Naive thymus-derived CD4-positive, alpha-beta T cell (primary cell): ENCODE results near the gene TAC4. TPM values are rescaled to one million over a fixed set of nuclear protein-coding genes. Genes with fewer than 3 reads are reported as not detected.

Experiments
- ATAC-seq: fragments of 150-1000 bp; cut with Tn5 transposase; 2 replicates; pipeline ENCODE4 v1.10.0; 2021; ENCODE audit warnings: mild to moderate bottlenecking, moderate library complexity
- CTCF ChIA-PET: fragments of 350-600 bp; sonication (Branson Sonifier 250); formaldehyde crosslinking; loops from one replicate; lab custom pipeline; 2021; ENCODE audit warnings: antibody characterized with exemption; lab: Charles Lee
- POLR2A ChIA-PET: fragments of 350-600 bp; sonication (Branson Sonifier 250); formaldehyde crosslinking; loops from one replicate; lab custom pipeline; 2021; ENCODE audit warnings: antibody characterized with exemption, inconsistent platforms; lab: Charles Lee
- DNase-seq, 9 donors: peaks; one replicate each; pipeline versions ENCODE4 v3.0.0 to v3.0.0-alpha.2; 2020 to 2022; ENCODE audit warnings: mixed read lengths in 1 of 9
- H3K27ac ChIP-seq: one replicate; pipeline ENCODE4 v1.7.0; 2013; ENCODE audit warnings: mild to moderate bottlenecking, low read depth, low read length, moderate library complexity
- H3K27me3 ChIP-seq, 2 donors: one replicate each; pipeline ENCODE4 v1.7.0; 2013; ENCODE audit warnings: low read length in 2 of 2, mild to moderate bottlenecking in 2 of 2, moderate library complexity in 2 of 2; ENCODE audit not compliant: control insufficient read depth in 2 of 2, insufficient read depth in 2 of 2
- H3K36me3 ChIP-seq, 3 experiments: 1 replicate in 2 of 3; 2 replicates in 1 of 3; pipeline ENCODE4 v1.7.0; 2013; ENCODE audit warnings: low read length in 3 of 3, mild to moderate bottlenecking in 3 of 3, moderate library complexity in 1 of 3; ENCODE audit not compliant: insufficient read depth in 3 of 3, control insufficient read depth in 2 of 3
- H3K4me1 ChIP-seq, 2 donors: one replicate each; pipeline ENCODE4 v1.7.0; 2013; ENCODE audit warnings: low read length in 2 of 2, mild to moderate bottlenecking in 2 of 2, moderate library complexity in 1 of 2; ENCODE audit not compliant: control insufficient read depth in 2 of 2, insufficient read depth in 2 of 2
- H3K4me3 ChIP-seq: 2 replicates; pipeline ENCODE4 v1.7.0; 2013; ENCODE audit warnings: mild to moderate bottlenecking, low read length
- H3K9me3 ChIP-seq, 3 experiments: 1 replicate in 2 of 3; 2 replicates in 1 of 3; pipeline ENCODE4 v1.7.0; 2013; ENCODE audit warnings: low read length in 3 of 3; ENCODE audit not compliant: control insufficient read depth in 2 of 3
- H3K27ac Mint-ChIP-seq, 9 donors: one replicate each; pipeline ENCODE4 v1.8.0; 2020 to 2022; ENCODE audit warnings: mixed read lengths in 9 of 9, mild to moderate bottlenecking in 8 of 9, moderate library complexity in 5 of 9, inconsistent platforms in 2 of 9
- H3K27me3 Mint-ChIP-seq, 5 donors: one replicate each; pipeline ENCODE4 v1.8.0; 2021 to 2022; ENCODE audit warnings: mixed read lengths in 5 of 5, mild to moderate bottlenecking in 1 of 5
- H3K36me3 Mint-ChIP-seq, 5 donors: one replicate each; pipeline ENCODE4 v1.8.0; 2020 to 2022; ENCODE audit warnings: mixed read lengths in 5 of 5, mild to moderate bottlenecking in 3 of 5, inconsistent platforms in 1 of 5
- H3K4me1 Mint-ChIP-seq, 7 donors: one replicate each; pipeline ENCODE4 v1.8.0; 2020 to 2022; ENCODE audit warnings: mixed read lengths in 7 of 7, mild to moderate bottlenecking in 3 of 7, inconsistent platforms in 1 of 7
- H3K4me3 Mint-ChIP-seq, 10 donors: one replicate each; pipeline ENCODE4 v1.8.0; 2020 to 2022; ENCODE audit warnings: mild to moderate bottlenecking in 10 of 10, mixed read lengths in 10 of 10, moderate library complexity in 6 of 10, inconsistent platforms in 2 of 10
- H3K9me3 Mint-ChIP-seq, 11 donors: one replicate each; pipeline ENCODE4 v1.8.0; 2020 to 2022; ENCODE audit warnings: mixed read lengths in 11 of 11, mild to moderate bottlenecking in 4 of 11, inconsistent platforms in 1 of 11, moderate library complexity in 1 of 11
- intact Hi-C, 2 donors: fragments of 100-400 bp; cut with micrococcal nuclease; formaldehyde crosslinking; loops; one replicate each; pipeline ENCODE4 v1.15.1; 2023
- polyA plus RNA-seq, 2 donors: library from polyadenylated mRNA; unstranded; fragments of 300-500 nt; fragmentation: Illumina TruSeq; gene quantifications; one replicate each; pipeline ENCODE4 v1.2.3, GENCODE V29; 2021
- total RNA-seq, 6 experiments: library from RNA in 5 of 6; stranded (reverse) in 5 of 6; gene quantifications; 1 replicate in 5 of 6; 2 replicates in 1 of 6; pipeline ENCODE4 v1.2.3 and lab custom pipeline; 2021 to 2026

The TAC4 gene
- total and polyA plus RNA-seq, 7 experiments from 2014 or later = not detected

DNA sequence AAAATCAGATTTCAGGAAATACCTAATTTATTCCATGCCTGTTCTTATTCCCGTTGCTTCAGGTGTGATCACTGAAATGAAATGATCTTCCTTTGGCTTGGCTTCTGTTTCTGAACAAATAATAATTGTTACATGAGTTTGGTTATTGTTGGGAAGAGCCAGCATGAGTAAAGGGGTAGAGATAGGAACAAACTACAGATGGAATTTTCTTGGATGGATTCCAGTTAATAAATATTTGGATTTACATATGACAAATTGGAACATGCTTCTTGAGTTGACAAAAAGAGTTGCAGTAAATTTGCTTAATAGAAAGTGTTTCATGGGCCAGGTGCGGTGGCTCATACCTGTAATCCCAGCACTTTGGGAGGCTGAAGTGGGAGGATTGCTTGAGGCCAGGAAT is 28.2 kb downstream of the TAC4 start:
- no peaks in the 10 kb centered on the region for H3K27me3 Mint-ChIP-seq
- H3K4me1 Mint-ChIP-seq = peaks cover 34 to 81% (median 73%) of the 10 kb centered on the region in 7 donors
- peaks cover 15 to 52% (median 27%) of the 10 kb centered on the region in 3 experiments for H3K36me3 ChIP-seq
- ATAC-seq = no peak
- CTCF ChIA-PET = interaction anchor here (0.6 to 1.0 kb wide), 5 partner anchors 14 to 154 kb away, joined by 3 read pairs; no protein-coding TSS in a partner anchor
- H3K9me3 Mint-ChIP-seq = no peaks in the 10 kb centered on the region
- H3K4me1 ChIP-seq = peaks cover 40 to 74% of the 10 kb centered on the region in 2 donors
- H3K4me3 Mint-ChIP-seq = peak overlapping the region in 4 of 10 donors; percentile 70 to 85 (median 77)
- H3K4me3 ChIP-seq = no peak overlapping the region
- no peaks in the 10 kb centered on the region for H3K27me3 ChIP-seq
- peaks cover 17 to 54% (median 37%) of the 10 kb centered on the region in 5 donors for H3K36me3 Mint-ChIP-seq
- peak overlapping the region; percentile 73 for H3K27ac ChIP-seq
- H3K9me3 ChIP-seq = no peaks in the 10 kb centered on the region
- intact Hi-C loops = loop anchor here in 1 of 2 donors (5.0 kb wide), 1 partner anchor 457 kb away; the partner anchor contains the start of gene ZNF652
- no peak for DNase-seq
- POLR2A ChIA-PET = interaction anchor here (1.2 to 1.8 kb wide), 3 partner anchors 10 to 55 kb away, joined by 4 to 7 read pairs (median 6); partner anchors contain the start of genes FAM117A and KAT7
- peak overlapping the region in 8 of 9 donors; percentile 83 to 99 (median 92) for H3K27ac Mint-ChIP-seq

DNA sequence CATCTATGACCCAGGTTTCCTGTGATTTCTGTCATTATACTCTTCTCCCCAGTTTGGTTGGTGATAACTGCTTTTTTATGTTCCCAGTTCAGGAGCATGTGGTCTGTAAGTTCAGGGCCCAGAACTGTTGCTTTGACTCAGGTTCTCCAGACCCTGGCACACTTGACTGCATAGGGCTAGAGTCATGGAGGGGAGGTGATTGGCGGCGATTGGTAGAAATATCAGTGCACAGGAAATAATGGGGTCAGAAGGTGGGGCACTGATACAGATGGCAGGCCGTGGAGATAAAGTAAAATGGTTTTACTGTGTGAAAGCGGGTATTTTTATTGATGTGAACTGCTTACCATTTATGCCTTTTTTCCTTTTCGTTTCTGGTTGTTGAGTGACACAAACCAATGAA is 28.7 kb downstream of the TAC4 start:
- DNase-seq = no peak

GRCh38 chr17:49817993-49818392 is 29.9 kb downstream of the TAC4 start:
- ChIA-PET POLR2A (interaction anchor here (0.6 to 2.4 kb wide), 14 partner anchors 8 to 1522 kb away, joined by 3 to 11 read pairs (median 4); partner anchors contain the start of genes FAM117A, KAT7 and SLC35B1), CTCF (interaction anchor here (0.7 to 1.2 kb wide), 5 partner anchors 20 to 409 kb away, joined by 3 to 4 read pairs (median 3); no protein-coding TSS in a partner anchor)
- H3K4me1 Mint-ChIP-seq = peaks cover 35 to 97% (median 88%) of the 10 kb centered on the region in 7 donors
- H3K4me3 Mint-ChIP-seq = peak overlapping the region; percentile 66 to 92 (median 83)
- no peaks in the 10 kb centered on the region for H3K9me3 Mint-ChIP-seq
- intact Hi-C loops = loop anchor here in 1 of 2 donors (1.0 to 5.0 kb wide), 4 partner anchors 29 to 456 kb away; partner anchors contain the start of gene ZNF652
- peak overlapping the region; percentile 37 for H3K4me3 ChIP-seq
- ATAC-seq (peak; percentile 98), DNase-seq (peak in 8 of 9 donors; percentile 24 to 83 (median 79))
- no peaks in the 10 kb centered on the region for H3K27me3 ChIP-seq
- H3K27ac Mint-ChIP-seq = peak overlapping the region; percentile 91 to 99 (median 96)
- peak overlapping the region; percentile 73 for H3K27ac ChIP-seq
- H3K36me3 ChIP-seq = peaks cover 8 to 52% (median 13%) of the 10 kb centered on the region in 3 experiments
- H3K27me3 Mint-ChIP-seq = no peaks in the 10 kb centered on the region
- H3K36me3 Mint-ChIP-seq = peaks cover 19 to 57% (median 43%) of the 10 kb centered on the region in 5 donors
- no peaks in the 10 kb centered on the region for H3K9me3 ChIP-seq
- H3K4me1 ChIP-seq = peaks cover 40 to 75% of the 10 kb centered on the region in 2 donors

More for the DNA sequence above, 28.7 kb downstream of the TAC4 start:
- Histone ChIP-seq H3K9me3 (no peaks in the 10 kb centered on the region), H3K4me3 (no peak overlapping the region), H3K27me3 (no peaks in the 10 kb centered on the region), H3K4me1 (peaks cover 40 to 75% of the 10 kb centered on the region in 2 donors), H3K36me3 (peaks cover 17 to 52% (median 25%) of the 10 kb centered on the region in 3 experiments), H3K27ac (peak overlapping the region; percentile 73)
- Mint-ChIP-seq H3K4me3 (peak overlapping the region; percentile 14 to 90 (median 77)), H3K4me1 (peaks cover 35 to 86% (median 78%) of the 10 kb centered on the region in 7 donors), H3K27me3 (no peaks in the 10 kb centered on the region), H3K27ac (peak overlapping the region; percentile 91 to 99 (median 96)), H3K9me3 (no peaks in the 10 kb centered on the region), H3K36me3 (peaks cover 17 to 56% (median 42%) of the 10 kb centered on the region in 5 donors)
- POLR2A ChIA-PET = interaction anchor here (2.3 to 2.4 kb wide), 2 partner anchors 31 to 33 kb away, joined by 9 to 11 read pairs; partner anchors contain the start of gene KAT7
- intact Hi-C loops = loop anchor here in 1 of 2 donors (5.0 kb wide), 1 partner anchor 457 kb away; the partner anchor contains the start of gene ZNF652
- ATAC-seq = no peak
- CTCF ChIA-PET = interaction anchor here (0.6 kb wide), 1 partner anchor 23 kb away, joined by 3 read pairs; no protein-coding TSS in a partner anchor

DNA sequence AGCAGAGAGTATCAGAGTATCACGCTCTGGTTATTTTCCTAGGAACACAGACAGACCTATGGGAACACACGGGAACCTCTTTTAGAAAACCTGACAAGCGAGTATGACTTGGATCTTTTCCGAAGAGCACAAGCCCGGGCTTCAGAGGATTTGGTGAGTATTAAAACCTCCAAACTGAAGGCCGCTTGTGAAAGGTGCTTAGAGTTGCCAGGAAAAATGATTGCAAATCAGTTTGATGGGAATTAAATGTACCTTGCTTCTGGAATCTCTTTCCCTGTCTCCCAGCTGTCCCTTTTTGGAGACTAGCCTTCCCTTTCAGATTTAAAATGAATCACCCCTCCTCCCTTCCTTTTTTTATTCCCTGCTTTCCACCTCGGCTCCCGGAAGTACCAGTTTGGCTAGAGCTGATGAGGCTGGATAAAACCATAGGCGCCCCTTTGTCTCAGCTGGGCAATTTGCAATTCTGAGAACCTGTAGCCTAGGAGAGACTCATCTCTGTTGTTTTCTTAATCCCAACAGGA is 32.0 kb downstream of the TAC4 start:
- ATAC-seq = no peak
- POLR2A ChIA-PET = interaction anchor here (0.6 to 2.0 kb wide), 5 partner anchors 10 to 28 kb away, joined by 3 to 11 read pairs (median 4); partner anchors contain the start of gene KAT7

DNA sequence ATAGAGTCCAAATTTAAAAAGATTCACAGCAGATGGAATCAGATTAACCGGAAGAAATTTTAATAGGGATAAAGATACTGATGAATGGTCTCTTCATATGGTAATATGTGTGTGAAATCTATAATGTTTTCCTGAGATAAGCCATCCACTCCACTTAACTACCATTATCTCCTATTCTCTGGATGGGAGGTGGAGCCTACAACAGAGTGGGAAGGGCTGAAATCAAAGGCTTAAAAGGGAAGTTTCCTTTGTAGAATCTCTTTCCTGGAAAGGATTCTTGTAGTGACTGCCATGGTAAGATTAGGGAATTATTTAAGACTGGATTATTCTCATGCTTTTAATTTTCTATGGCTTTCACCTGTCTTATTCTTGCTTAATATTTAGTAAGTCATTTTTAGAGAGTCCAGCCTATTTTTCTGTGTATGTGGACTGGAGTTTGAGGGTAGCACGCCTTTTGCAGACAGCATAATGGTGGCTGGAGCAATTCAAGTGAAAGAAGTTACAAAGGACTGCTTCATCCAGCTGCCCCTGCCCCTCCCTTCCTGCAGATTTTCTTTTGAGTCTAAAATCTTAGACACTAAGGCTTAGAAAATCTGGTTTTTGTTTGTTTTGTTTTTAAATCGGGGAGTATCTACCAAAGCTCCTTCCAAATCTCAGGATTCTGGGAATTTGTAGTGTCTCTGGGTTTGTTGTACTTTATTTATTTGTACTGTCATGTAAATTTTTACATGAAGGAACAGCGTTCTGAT is 32.9 kb downstream of the TAC4 start:
- H3K27ac ChIP-seq = peak overlapping the region; percentile 51
- peaks cover 4 to 41% (median 11%) of the 10 kb centered on the region in 3 experiments for H3K36me3 ChIP-seq
- no peaks in the 10 kb centered on the region for H3K27me3 Mint-ChIP-seq
- peaks cover 27 to 75% (median 69%) of the 10 kb centered on the region in 7 donors for H3K4me1 Mint-ChIP-seq
- POLR2A ChIA-PET = interaction anchor here (0.6 to 2.0 kb wide), 3 partner anchors 11 to 1191 kb away, joined by 3 to 11 read pairs (median 4); partner anchors contain the start of gene KAT7
- peaks cover 10 to 48% (median 31%) of the 10 kb centered on the region in 5 donors for H3K36me3 Mint-ChIP-seq
- DNase-seq (no peak), ATAC-seq (no peak)
- CTCF ChIA-PET = interaction anchor here (0.6 to 1.2 kb wide), 2 partner anchors 243 to 1153 kb away, joined by 3 to 4 read pairs; no protein-coding TSS in a partner anchor
- H3K4me3 Mint-ChIP-seq = peak overlapping the region in 7 of 10 donors; percentile 16 to 78 (median 64)
- H3K9me3 ChIP-seq = no peaks in the 10 kb centered on the region
- intact Hi-C loops = loop anchor here in 1 of 2 donors (5.0 kb wide), 1 partner anchor 453 kb away; the partner anchor contains the start of gene ZNF652
- H3K4me1 ChIP-seq = peaks cover 33 to 52% of the 10 kb centered on the region in 2 donors
- H3K9me3 Mint-ChIP-seq = no peaks in the 10 kb centered on the region
- no peaks in the 10 kb centered on the region for H3K27me3 ChIP-seq
- H3K27ac Mint-ChIP-seq = peak overlapping the region in 8 of 9 donors; percentile 64 to 97 (median 88)
- no peak overlapping the region for H3K4me3 ChIP-seq

More for the DNA sequence above, 32.0 kb downstream of the TAC4 start:
- no peak for DNase-seq
- Mint-ChIP-seq H3K27me3 (no peaks in the 10 kb centered on the region), H3K36me3 (peaks cover 10 to 45% (median 31%) of the 10 kb centered on the region in 5 donors), H3K4me1 (peaks cover 32 to 79% (median 73%) of the 10 kb centered on the region in 7 donors), H3K27ac (peak overlapping the region; percentile 78 to 99 (median 96)), H3K9me3 (no peaks in the 10 kb centered on the region), H3K4me3 (peak overlapping the region in 5 of 10 donors; percentile 43 to 85 (median 67))
- H3K4me1 ChIP-seq = peaks cover 36 to 60% of the 10 kb centered on the region in 2 donors
- no peaks in the 10 kb centered on the region for H3K27me3 ChIP-seq
- peak overlapping the region; percentile 55 for H3K27ac ChIP-seq
- H3K36me3 ChIP-seq = peaks cover 4 to 37% (median 11%) of the 10 kb centered on the region in 3 experiments
- H3K9me3 ChIP-seq = no peaks in the 10 kb centered on the region
- CTCF ChIA-PET = interaction anchor here (1.0 to 1.2 kb wide), 2 partner anchors 38 to 244 kb away, joined by 3 to 4 read pairs; no protein-coding TSS in a partner anchor
- intact Hi-C loops = loop anchor here in 1 of 2 donors (5.0 kb wide), 1 partner anchor 454 kb away; the partner anchor contains the start of gene ZNF652
- no peak overlapping the region for H3K4me3 ChIP-seq
